SK-N-SH treated with all-trans-retinoic acid at 6 μM for 48 hours (cell line): ENCODE results near the gene TANC1.

Source experiments
- CREB5 ChIP-seq: fragments of 250-450 bp; sonication (Bioruptor Pico); IDR thresholded peaks from 2 replicates; pipeline ENCODE4 v1.5.1; 2020; ENCODE audit warnings: low read depth, mild to moderate bottlenecking, moderate library complexity
- CSRNP3 ChIP-seq: fragments of 250-450 bp; sonication (Bioruptor Pico); IDR thresholded peaks from 2 replicates; pipeline ENCODE4 v1.5.1; 2021; ENCODE audit warnings: mild to moderate bottlenecking, moderate library complexity
- GLIS3 ChIP-seq: fragments of 250-450 bp; sonication (Bioruptor Pico); IDR thresholded peaks from 2 replicates; pipeline ENCODE4 v1.5.0; 2020; ENCODE audit warnings: mild to moderate bottlenecking, moderate library complexity
- ISL1 ChIP-seq: fragments of 250-450 bp; sonication (Bioruptor Pico); IDR thresholded peaks from 2 replicates; pipeline ENCODE4 v2.1.2; 2022; ENCODE audit warnings: mild to moderate bottlenecking, moderate library complexity
- PATZ1 ChIP-seq: fragments of 250-450 bp; sonication (Bioruptor Pico); IDR thresholded peaks from 2 replicates; pipeline ENCODE4 v1.8.0; 2020; ENCODE audit warnings: mild to moderate bottlenecking, moderate library complexity, borderline replicate concordance
- POU6F1 ChIP-seq: fragments of 250-450 bp; sonication (Bioruptor Pico); IDR thresholded peaks from 2 replicates; pipeline ENCODE4 v1.8.0; 2021; ENCODE audit warnings: low read depth, mild to moderate bottlenecking, moderate library complexity, borderline replicate concordance
- RARB ChIP-seq: fragments of 250-450 bp; sonication (Bioruptor Pico); IDR thresholded peaks from 2 replicates; pipeline ENCODE4 v1.8.0; 2021; ENCODE audit warnings: mild to moderate bottlenecking, moderate library complexity
- SNAI2 ChIP-seq: fragments of 250-450 bp; sonication (Bioruptor Pico); IDR thresholded peaks from 2 replicates; pipeline ENCODE4 v1.5.0; 2020; ENCODE audit warnings: mild to moderate bottlenecking, moderate library complexity
- TSHZ2 ChIP-seq: fragments of 250-450 bp; sonication (Bioruptor Pico); IDR thresholded peaks from 2 replicates; pipeline ENCODE4 v1.5.0; 2020; ENCODE audit warnings: mild to moderate bottlenecking, moderate library complexity
- ZFP30 ChIP-seq: fragments of 450-650 bp; formaldehyde crosslinking; IDR thresholded peaks from 2 replicates; pipeline ENCODE4 v1.5.0; 2022; ENCODE audit warnings: mild to moderate bottlenecking, moderate library complexity
- ZNF565 ChIP-seq: fragments of 450-650 bp; formaldehyde crosslinking; conservative IDR thresholded peaks from 2 replicates; pipeline ENCODE4 v1.5.0; 2020; ENCODE audit warnings: low read depth, mild to moderate bottlenecking, moderate library complexity

- no peak for TF ChIP-seq ISL1 (CRISPR knock-in tag)
- no peak for TF ChIP-seq GLIS3 (CRISPR knock-in tag)
- TF ChIP-seq TSHZ2 (CRISPR knock-in tag), result no peak
- TF ChIP-seq ZNF565, result no peak
- TF ChIP-seq CSRNP3 (CRISPR knock-in tag), result no peak
- TF ChIP-seq CREB5 (CRISPR knock-in tag), result no peak
- TF ChIP-seq PATZ1 (CRISPR knock-in tag), result no peak
- no peak for TF ChIP-seq POU6F1 (CRISPR knock-in tag)
- TF ChIP-seq RARB (CRISPR knock-in tag), result no peak
- no peak for TF ChIP-seq ZFP30 (CRISPR knock-in tag)
- TF ChIP-seq SNAI2 (CRISPR knock-in tag), result no peak
Measured at GRCh38 chr2:158943973-158944372, 24.5 kb upstream of the TANC1 start.
